ENCODE results near the gene CCDC6.

CCDC6 gene

DNA sequence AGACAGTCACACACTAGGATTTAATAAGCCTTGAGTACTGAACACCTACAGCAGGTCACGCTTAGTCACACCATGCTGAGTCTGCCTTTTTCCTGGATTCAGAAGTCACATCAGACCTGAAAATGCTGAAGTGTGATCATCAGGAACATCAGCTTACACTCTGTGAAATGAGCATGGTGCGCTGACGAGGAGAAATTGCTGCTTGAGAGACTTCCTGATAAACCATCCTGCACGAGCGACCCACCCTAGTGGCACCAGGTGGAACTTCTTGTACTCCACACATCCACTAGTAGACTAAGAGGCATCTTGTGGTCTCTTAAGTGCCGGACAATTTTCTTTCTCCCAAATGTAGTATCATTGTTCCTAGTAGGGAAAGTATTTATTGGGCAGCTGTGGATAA is 101.3 kb downstream of the CCDC6 start:
- TF ChIP-seq SP1 (IDR thresholded peaks at IDR 0.05) (no peak), CTBP1 (IDR thresholded peaks at IDR 0.05; ENCODE audit: borderline replicate concordance) (no peak), PKNOX1 (IDR thresholded peaks at IDR 0.05) (no peak), ELF4 (IDR thresholded peaks at IDR 0.05) (no peak), ZNF384 (IDR thresholded peaks at IDR 0.05) (no peak), FOXK2 (IDR thresholded peaks at IDR 0.05) (no peak)
- POLR2A ChIA-PET, result no interaction called here
- CTCF ChIA-PET, result interaction anchor here (0.6 kb wide), 1 partner anchor 23 kb away, joined by 3 read pairs; no protein-coding TSS in a partner anchor
- DNase-seq (ENCODE audit: extremely low spot score), result peak; percentile 32

DNA sequence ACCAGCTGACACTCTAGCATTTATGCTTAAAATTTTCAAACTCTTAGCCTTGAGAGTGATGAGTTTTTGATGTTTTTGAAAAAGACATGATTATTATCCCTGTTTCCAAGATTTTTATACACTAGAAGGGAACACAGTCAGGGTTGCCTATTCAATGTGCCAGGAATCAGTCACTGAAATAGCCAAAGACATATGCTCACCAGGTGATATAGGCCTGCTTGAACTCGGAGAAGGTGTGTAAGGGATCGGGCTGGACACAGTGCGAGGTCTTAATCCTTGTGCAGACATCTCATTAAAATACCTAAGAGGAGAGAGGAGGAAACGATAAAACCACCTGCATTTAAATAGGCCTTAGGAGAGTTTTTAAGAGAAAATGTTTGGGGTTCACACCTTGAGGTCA is 102.1 kb downstream of the CCDC6 start:
- POLR2A ChIA-PET, result no interaction called here
- DNase-seq (ENCODE audit: extremely low spot score), result no peak
- CTCF ChIA-PET, result no interaction called here
- TF ChIP-seq FOXM1 (IDR thresholded peaks at IDR 0.05; ENCODE audit: borderline replicate concordance) (no peak), LEF1 (IDR thresholded peaks at IDR 0.05; ENCODE audit: borderline replicate concordance) (no peak), HDGF (IDR thresholded peaks at IDR 0.05; ENCODE audit: borderline replicate concordance) (no peak), ELF4 (IDR thresholded peaks at IDR 0.05) (no peak), TARDBP (IDR thresholded peaks at IDR 0.05) (no peak), ZNF384 (IDR thresholded peaks at IDR 0.05) (no peak), ARNT (IDR thresholded peaks at IDR 0.05) (no peak)

DNA sequence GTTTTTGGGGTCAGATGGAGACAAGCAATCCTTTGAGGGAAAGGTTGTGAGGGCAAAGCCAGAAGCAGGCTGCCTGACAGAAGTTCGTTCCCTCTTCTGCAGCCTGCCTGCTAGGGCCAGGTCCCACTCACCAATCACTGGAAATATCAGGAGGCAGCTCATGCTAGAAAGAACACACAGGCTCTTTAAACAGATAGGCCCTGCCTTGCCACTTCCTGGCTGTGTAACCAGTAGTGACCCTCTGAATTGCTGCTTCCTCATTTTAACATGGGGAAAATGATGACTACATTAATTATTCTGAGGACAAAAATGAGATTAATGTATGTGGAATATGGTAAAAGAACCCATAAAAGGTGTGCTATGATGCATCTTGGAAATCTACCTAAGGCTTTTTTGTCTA is 102.6 kb downstream of the CCDC6 start:
- ChIA-PET CTCF (no interaction called here), POLR2A (no interaction called here)
- no peak for DNase-seq (ENCODE audit: extremely low spot score)
- TF ChIP-seq ZNF384 (IDR thresholded peaks at IDR 0.05) (no peak), ARNT (IDR thresholded peaks at IDR 0.05) (no peak), TARDBP (IDR thresholded peaks at IDR 0.05) (no peak), L3MBTL2 (conservative IDR thresholded peaks at IDR 0.05) (no peak), HDGF (IDR thresholded peaks at IDR 0.05; ENCODE audit: borderline replicate concordance) (no peak), ELF4 (IDR thresholded peaks at IDR 0.05) (no peak), BHLHE40 (IDR thresholded peaks at IDR 0.05; ENCODE audit: borderline replicate concordance) (no peak), FOXK2 (IDR thresholded peaks at IDR 0.05) (no peak), LEF1 (IDR thresholded peaks at IDR 0.05; ENCODE audit: borderline replicate concordance) (no peak), SP1 (IDR thresholded peaks at IDR 0.05) (no peak), NFRKB (IDR thresholded peaks at IDR 0.05) (no peak), CTBP1 (IDR thresholded peaks at IDR 0.05; ENCODE audit: borderline replicate concordance) (no peak), PKNOX1 (IDR thresholded peaks at IDR 0.05) (no peak), FOXA1 (IDR thresholded peaks at IDR 0.05) (no peak), SUZ12 (IDR thresholded peaks at IDR 0.05) (no peak), FOXM1 (IDR thresholded peaks at IDR 0.05; ENCODE audit: borderline replicate concordance) (no peak)

GRCh38 chr10:59801171-59801570 is 105.2 kb downstream of the CCDC6 start:
- POLR2A ChIA-PET, result no interaction called here
- TF ChIP-seq HDGF (IDR thresholded peaks at IDR 0.05; ENCODE audit: borderline replicate concordance) (no peak), FOXK2 (IDR thresholded peaks at IDR 0.05) (no peak), SP1 (IDR thresholded peaks at IDR 0.05) (no peak), LEF1 (IDR thresholded peaks at IDR 0.05; ENCODE audit: borderline replicate concordance) (no peak), ELF4 (IDR thresholded peaks at IDR 0.05) (no peak), NFRKB (IDR thresholded peaks at IDR 0.05) (no peak)
- no peak for DNase-seq (ENCODE audit: extremely low spot score)
- CTCF ChIA-PET, result interaction anchor here (0.7 kb wide), 1 partner anchor 175 kb away, joined by 3 read pairs; no protein-coding TSS in a partner anchor

DNA sequence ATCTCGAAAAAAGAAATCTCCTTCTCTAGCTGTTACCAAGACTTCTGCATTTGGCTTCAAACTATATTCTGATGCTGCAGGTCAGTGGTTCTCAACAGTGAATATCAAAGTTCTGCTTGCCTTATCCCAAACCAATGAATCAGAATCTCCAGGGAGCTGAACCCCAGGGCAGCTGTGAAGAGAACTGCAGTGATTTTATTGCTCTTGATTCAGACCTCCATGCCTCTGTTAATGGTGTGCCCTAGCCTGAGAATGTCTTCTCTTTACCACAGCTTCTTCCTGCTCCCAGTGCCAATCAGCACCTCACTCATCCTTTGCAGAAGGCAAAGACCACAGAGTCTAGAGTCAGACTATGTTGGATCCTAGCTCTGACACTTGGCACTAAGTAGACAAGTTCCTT is 106.9 kb downstream of the CCDC6 start:
- POLR2A ChIA-PET, result interaction anchor here (1.0 kb wide), 1 partner anchor 90 kb away, joined by 3 read pairs; the partner anchor contains the start of gene SLC16A9

DNA sequence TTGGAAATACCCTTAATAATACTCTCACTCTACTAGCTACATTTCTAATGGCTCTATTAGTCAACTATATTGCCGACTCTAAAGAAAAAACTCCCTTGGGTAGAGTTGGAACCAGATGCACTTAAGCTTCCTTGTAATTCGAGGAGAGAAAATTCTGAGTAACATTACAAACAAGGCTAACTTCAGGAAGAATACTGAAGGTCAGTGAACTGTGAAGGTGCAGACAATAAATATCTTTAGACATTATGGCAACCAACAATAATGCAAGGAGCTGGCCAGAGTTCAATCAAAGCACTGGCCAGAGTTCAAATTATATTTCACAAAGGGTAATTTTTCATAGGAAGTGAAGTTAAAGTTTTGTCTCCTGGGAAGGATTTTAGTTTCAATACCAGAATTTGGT is 112.4 kb downstream of the CCDC6 start:
- DNase-seq (ENCODE audit: extremely low spot score), result no peak
- POLR2A ChIA-PET, result no interaction called here
- CTCF ChIA-PET, result no interaction called here
- TF ChIP-seq PKNOX1 (IDR thresholded peaks at IDR 0.05) (no peak), ARNT (IDR thresholded peaks at IDR 0.05) (no peak), L3MBTL2 (conservative IDR thresholded peaks at IDR 0.05) (no peak), CTBP1 (IDR thresholded peaks at IDR 0.05; ENCODE audit: borderline replicate concordance) (no peak), TARDBP (IDR thresholded peaks at IDR 0.05) (no peak), FOXA1 (IDR thresholded peaks at IDR 0.05) (no peak), LEF1 (IDR thresholded peaks at IDR 0.05; ENCODE audit: borderline replicate concordance) (no peak), NFRKB (IDR thresholded peaks at IDR 0.05) (no peak), BHLHE40 (IDR thresholded peaks at IDR 0.05; ENCODE audit: borderline replicate concordance) (no peak), HDGF (IDR thresholded peaks at IDR 0.05; ENCODE audit: borderline replicate concordance) (no peak), FOXK2 (IDR thresholded peaks at IDR 0.05) (no peak), FOXM1 (IDR thresholded peaks at IDR 0.05; ENCODE audit: borderline replicate concordance) (no peak), ZNF384 (IDR thresholded peaks at IDR 0.05) (no peak), SP1 (IDR thresholded peaks at IDR 0.05) (no peak), ELF4 (IDR thresholded peaks at IDR 0.05) (no peak), SUZ12 (IDR thresholded peaks at IDR 0.05) (no peak)

More for the DNA sequence above, 106.9 kb downstream of the CCDC6 start:
- DNase-seq (ENCODE audit: extremely low spot score), result no peak
- CTCF ChIA-PET, result no interaction called here
- TF ChIP-seq HDGF (IDR thresholded peaks at IDR 0.05; ENCODE audit: borderline replicate concordance) (no peak), ARNT (IDR thresholded peaks at IDR 0.05) (no peak), PKNOX1 (IDR thresholded peaks at IDR 0.05) (no peak), SUZ12 (IDR thresholded peaks at IDR 0.05) (no peak), BHLHE40 (IDR thresholded peaks at IDR 0.05; ENCODE audit: borderline replicate concordance) (no peak), ELF4 (IDR thresholded peaks at IDR 0.05) (no peak), FOXM1 (IDR thresholded peaks at IDR 0.05; ENCODE audit: borderline replicate concordance) (no peak), L3MBTL2 (conservative IDR thresholded peaks at IDR 0.05) (no peak), ZNF384 (IDR thresholded peaks at IDR 0.05) (no peak), FOXK2 (IDR thresholded peaks at IDR 0.05) (no peak), LEF1 (IDR thresholded peaks at IDR 0.05; ENCODE audit: borderline replicate concordance) (no peak), CTBP1 (IDR thresholded peaks at IDR 0.05; ENCODE audit: borderline replicate concordance) (no peak), TARDBP (IDR thresholded peaks at IDR 0.05) (no peak), FOXA1 (IDR thresholded peaks at IDR 0.05) (no peak), SP1 (IDR thresholded peaks at IDR 0.05) (no peak), NFRKB (IDR thresholded peaks at IDR 0.05) (no peak)

Measured in HEK293T (cell line).